ENCODE results near the gene ATP1A2.
"Not testable (repeated sequence)": the region's sequence is repeated elsewhere in the genome, so short reads cannot be mapped to it uniquely, and the experiment has no call there.

The ATP1A2 gene

DNA sequence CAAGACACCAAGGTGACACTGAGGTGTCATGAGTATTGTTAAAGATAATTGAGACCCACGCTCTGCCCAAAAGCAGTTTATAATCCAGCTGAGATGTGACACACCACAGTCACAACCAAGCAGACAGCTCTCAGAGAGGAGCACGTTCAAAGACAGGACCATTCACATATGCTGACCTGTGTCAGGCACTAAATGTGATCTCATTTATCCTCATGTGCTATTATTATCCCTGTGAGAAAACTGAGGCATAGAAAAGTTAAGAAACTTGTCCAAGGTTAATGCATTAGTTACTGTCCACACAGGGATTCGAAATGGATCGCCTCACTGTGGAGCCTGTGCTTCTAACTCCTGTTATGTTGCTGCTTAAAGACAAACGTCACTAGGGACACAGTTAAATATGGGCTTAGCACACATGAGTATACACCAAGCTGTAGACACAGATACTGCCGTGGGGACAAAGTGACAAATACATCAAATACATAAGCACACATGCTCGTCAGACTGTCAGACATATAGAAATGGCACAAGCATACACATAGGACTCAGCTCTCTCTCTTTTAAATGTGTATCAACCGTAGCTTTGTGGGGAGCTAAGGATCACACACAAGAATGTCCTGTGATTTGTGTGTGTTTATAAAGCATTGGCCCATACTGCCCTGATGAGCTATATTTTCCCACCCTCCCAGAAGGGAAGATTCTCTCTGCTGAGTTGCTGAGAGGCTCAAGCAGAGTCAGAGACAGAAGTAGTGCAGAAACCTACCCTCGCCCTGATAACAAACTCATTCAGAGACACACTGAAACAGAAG lies 13.6 kb upstream of the ATP1A2 start:
- DNase-seq: no peak

- no peak for DNase-seq
Observed at GRCh38 chr1:160103658-160104408, 11.7 kb upstream of the ATP1A2 start.

DNA sequence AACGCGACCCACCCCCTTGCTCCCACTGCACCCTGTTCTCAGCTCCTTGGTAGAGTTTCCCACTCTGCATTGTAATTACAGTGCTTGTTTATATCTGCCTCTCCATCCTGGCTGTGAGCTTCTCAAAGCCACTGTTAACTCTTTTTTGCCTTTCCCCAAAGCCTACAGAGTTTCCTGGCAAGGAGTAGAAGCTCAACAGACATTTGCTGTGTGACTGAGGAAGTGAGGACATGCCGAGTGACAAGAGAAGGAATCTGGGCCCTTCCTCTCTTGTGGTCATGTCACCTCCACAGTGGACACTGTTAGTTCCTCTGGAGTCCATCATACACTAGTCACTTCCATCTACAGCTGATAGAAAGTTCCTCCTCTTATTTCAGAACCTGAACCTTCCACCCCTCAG lies 11.1 kb upstream of the ATP1A2 start:
- no peak for DNase-seq

DNA sequence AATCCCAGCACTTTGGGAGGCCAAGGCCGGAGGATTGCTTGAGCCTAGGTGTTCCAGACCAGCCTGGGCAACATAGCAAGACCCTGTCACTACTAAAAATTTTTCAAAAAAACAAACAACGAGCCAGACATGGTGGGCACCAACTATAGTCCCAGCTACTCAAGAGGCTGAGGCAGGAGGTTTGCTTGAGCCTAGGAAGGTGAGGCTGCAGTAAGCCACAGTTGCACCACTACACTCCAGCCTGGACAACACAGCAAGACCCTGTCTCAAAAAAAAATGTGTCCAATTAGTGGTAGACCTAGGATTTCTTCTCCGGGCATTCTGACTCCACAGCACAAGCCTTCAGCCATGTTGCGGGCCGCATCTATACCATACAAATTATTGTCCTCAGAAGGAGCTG lies 10.4 kb upstream of the ATP1A2 start:
- no peak for DNase-seq

- no peak for DNase-seq
Observed at GRCh38 chr1:160107512-160107911, 8.0 kb upstream of the ATP1A2 start.

DNA sequence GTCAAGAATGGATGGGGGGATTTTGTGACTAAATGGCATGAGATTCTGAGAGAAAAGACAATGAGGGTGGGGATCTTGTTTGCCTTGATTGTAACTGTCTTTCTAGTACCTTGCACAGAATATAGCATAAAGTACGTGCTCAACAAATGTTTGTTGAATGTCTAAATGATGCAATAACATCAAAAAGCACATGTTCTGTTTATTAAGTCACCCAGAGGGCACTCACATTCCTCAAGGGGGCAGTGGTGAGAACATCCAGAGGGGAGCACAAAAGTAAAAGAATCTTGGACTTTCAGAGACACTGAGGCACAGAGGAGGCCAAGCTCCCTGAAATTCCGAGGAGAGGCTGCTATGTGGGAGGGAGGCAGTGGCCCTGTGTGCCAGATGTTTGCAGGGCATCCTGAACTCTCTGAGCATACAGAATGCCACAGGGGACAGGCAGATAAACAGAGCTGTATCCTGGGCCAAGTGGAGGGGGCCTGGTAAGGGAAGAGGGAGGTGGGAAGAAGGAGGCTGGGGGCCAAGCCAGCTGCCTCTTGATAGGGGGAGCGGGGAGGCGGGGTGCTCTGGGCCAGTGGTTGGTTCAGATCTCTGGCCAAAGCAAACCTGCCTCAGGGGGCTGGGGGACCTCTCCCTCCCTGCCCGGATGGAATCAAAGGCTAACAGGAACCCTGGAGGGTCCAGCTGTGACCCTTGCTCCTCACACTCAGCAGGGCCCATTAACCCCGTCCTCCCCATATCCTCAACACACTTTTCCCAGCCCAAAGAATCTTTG lies 6.5 kb upstream of the ATP1A2 start:
- DNase-seq: no peak

DNA sequence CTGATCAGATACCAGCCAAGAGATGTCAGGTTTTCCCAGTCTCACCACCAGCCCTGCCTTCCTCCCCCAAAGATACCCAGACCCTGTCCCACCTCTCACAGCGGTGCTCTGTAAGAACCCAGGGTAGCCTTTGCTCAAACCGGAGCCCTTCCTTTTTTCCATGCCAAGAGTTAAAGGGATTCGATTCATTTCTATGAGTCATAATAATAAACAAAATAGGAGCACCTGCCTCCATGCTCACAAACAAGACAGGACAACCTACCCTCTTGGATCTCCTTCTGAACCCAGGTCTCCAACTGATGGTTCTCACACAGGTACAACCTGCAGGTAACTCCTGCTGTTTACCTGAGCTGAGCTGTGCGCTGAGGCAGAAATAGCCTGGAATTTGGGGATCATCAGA lies 5.9 kb upstream of the ATP1A2 start:
- no peak for DNase-seq

GRCh38 chr1:160111462-160111861 lies 4.1 kb upstream of the ATP1A2 start:
- DNase-seq: not testable (repeated sequence)

- DNase-seq: no peak
Observed at GRCh38 chr1:160112357-160112756, 3.2 kb upstream of the ATP1A2 start.

GRCh38 chr1:160113407-160113806 lies 2.2 kb upstream of the ATP1A2 start:
- no peak for DNase-seq

- no peak for DNase-seq
Observed at GRCh38 chr1:160114085-160114484, 1.5 kb upstream of the ATP1A2 start.

- no peak for DNase-seq
Observed at GRCh38 chr1:160116283-160117147, 956 bp downstream of the ATP1A2 start.

DNA sequence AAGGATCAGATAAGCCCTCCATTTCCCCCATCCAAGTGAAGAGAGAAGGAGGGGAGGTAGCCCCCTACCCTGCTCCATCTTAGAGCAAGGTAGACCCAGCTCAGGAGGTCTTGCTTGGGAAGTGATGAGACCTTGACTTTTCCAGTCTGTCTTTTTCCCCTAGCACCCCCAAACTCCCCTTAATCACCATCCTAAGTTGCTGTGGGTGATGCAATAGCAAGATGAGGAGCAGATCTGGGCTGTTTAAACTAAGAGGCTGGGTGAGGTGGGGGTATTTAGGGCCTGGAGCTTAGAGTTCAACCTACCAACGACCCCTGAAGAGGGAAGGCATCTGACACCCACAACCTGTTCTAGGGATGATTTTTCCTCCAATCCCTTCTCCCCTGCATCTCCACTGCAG lies 1.7 kb downstream of the ATP1A2 start:
- no peak for DNase-seq

DNA sequence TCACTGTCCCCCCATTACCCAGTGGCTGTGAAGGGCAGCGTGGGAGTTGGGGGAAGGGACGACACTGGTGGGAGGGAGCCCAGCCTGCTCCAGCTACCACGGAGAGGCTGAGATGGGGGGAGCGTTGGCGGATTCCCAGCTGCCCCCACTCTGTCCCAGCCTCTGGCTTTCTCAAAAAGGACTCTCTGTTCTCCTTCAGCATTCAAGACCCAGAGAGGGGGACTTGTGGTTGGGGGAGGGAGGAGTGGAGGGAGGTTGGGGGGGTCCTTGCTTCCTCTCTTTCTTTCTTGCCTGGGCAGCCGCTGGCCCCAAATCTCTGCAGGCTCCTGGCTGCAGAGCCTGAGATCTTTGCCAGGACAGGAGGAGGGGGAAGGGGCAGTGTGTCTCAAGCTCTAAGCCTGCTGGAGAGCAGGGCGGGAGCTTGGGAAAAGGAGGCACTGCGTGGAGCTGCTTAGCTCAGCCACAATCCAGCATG lies 2.2 kb downstream of the ATP1A2 start:
- no peak for DNase-seq

GRCh38 chr1:160118928-160119327 lies 3.4 kb downstream of the ATP1A2 start:
- no peak for DNase-seq

DNA sequence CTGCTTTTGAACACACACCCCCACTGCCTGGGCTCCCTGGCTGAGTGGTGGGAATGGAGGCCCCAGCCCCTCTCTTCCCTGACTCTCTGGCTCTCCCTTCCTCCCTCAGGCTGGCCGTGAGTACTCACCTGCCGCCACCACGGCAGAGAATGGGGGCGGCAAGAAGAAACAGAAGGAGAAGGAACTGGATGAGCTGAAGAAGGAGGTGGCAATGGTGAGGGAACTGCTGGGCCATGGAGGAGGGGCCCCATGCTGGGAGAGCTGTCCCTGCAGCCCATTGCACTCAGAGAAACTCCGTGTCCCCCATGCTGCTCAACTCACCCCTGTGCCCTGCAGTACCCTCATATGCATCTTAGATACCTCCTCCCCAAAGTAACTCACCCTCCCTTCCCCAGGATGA lies 5.2 kb downstream of the ATP1A2 start:
- DNase-seq: no peak

- no peak for DNase-seq
Observed at GRCh38 chr1:160121388-160121787, 5.8 kb downstream of the ATP1A2 start.

DNA sequence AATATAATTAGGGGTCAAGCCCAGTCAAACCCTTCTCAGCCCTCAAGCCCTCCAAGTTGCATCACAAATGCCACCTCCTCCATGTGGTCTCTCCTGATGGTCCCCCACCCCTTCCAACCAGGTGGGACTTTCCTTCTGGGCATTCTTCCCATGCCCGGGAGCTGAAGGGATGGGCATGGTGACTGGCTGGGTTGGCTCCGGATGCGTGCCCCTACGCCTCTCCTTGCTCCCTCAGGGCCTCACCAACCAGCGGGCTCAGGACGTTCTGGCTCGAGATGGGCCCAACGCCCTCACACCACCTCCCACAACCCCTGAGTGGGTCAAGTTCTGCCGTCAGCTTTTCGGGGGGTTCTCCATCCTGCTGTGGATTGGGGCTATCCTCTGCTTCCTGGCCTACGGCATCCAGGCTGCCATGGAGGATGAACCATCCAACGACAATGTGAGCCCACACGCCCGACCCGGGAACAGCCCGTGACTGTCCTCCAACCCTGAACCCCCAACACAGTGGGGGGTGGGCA lies 7.5 kb downstream of the ATP1A2 start:
- DNase-seq: no peak

DNA sequence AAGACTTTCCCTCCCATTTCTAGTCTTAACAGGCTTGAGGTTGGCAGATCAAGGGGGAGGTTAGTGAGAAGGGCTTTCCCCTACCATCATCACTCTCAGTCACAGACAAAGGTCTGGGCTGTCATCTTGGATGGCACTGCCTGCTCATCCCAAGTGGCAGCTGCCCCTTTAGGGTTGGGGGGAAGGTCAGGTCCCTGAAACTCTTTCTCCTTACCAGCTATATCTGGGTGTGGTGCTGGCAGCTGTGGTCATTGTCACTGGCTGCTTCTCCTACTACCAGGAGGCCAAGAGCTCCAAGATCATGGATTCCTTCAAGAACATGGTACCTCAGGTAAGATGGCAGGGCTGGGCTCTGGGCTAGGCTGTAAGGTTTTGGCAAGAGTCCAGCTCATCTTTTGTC lies 8.2 kb downstream of the ATP1A2 start:
- no peak for DNase-seq

DNA sequence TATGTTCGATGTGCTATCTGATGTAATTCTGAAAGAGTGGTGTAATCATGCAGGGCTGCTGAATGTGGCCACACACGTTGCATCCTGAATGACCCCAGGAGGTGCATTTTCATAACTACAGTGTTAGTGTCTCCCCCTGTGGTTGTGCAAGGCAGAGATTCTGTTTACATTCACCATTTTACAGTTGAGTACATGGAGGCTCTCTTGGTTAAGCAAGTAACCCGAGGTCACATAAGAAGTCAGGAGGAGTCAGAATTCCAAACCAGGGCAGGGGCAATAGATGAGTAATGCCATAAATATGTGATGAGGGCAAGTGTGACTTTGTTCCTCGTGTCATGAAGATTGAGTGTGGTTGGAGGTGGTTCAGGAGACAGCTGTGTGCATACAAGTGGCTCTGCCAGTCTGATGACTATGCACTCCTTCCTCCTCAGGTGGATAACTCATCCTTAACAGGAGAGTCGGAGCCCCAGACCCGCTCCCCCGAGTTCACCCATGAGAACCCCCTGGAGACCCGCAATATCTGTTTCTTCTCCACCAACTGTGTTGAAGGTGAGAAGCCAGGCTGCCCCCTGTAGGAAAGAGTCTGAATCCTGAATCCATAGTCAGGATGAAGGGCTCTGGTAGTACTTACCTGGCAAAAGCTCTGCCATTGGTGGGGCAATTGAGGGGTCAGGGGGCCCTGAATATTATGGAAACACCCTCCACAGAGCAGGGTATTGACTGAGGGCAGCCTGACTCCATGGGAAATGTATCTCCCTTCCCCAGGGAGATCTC lies 9.3 kb downstream of the ATP1A2 start:
- DNase-seq: no peak

DNA sequence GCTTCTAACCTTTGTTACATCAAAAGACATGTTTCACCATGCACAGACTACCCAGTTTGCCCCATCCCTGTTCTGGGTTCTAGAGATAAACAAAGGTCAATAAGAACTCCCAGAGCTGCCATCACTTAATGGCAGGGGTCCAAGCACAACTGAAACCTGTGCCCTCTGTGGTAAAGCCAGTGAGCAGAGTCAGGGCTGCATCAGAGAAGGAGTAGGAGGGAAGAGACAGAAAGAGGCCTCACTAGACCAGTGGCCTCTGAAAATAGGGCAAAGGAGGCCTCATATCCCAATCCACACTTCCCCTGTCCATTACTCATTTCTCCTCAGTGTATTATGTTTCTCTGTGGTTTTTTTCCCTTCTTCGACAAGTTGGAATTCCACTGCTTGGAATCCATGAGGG lies 10.2 kb downstream of the ATP1A2 start:
- DNase-seq: no peak

All from cortex of kidney (tissue), 1 donor.